Hematopoietic multipotent progenitor cell treated with erythropoietin and hydrocortisone succinate and interleukin-3 and kit ligand, for 4 days (in vitro differentiated cells): Measurements from ENCODE around the gene GABBR2.
"Not testable (repeated sequence)": the region's sequence is repeated elsewhere in the genome, so short reads cannot be mapped to it uniquely, and the experiment has no call there.

Source experiments
- DNase-seq: peaks from one replicate; pipeline ENCODE4 v3.0.0-alpha.2; 2015

Gene GABBR2

GRCh38 chr9:98536542-98537173, 172.1 kb downstream of the GABBR2 start:
- DNase-seq, result peak; percentile 69

- DNase-seq, result no peak
Measured at GRCh38 chr9:98533866-98534265, 174.9 kb downstream of the GABBR2 start.

GRCh38 chr9:98533132-98533531, 175.6 kb downstream of the GABBR2 start:
- no peak for DNase-seq

GRCh38 chr9:98532574-98532973, 176.2 kb downstream of the GABBR2 start:
- DNase-seq, result no peak

GRCh38 chr9:98532147-98532546, 176.6 kb downstream of the GABBR2 start:
- peak; percentile 13 for DNase-seq

GRCh38 chr9:98530806-98531386, 177.8 kb downstream of the GABBR2 start:
- DNase-seq, result no peak

GRCh38 chr9:98530275-98530674, 178.5 kb downstream of the GABBR2 start:
- no peak for DNase-seq

- no peak for DNase-seq
Measured at GRCh38 chr9:98529841-98530240, 178.9 kb downstream of the GABBR2 start.

- DNase-seq, result no peak
Measured at GRCh38 chr9:98523231-98523901, 185.4 kb downstream of the GABBR2 start.

GRCh38 chr9:98522487-98522886, 186.2 kb downstream of the GABBR2 start:
- DNase-seq, result no peak

- no peak for DNase-seq
Measured at GRCh38 chr9:98521141-98521540, 187.6 kb downstream of the GABBR2 start.

- DNase-seq, result no peak
Measured at GRCh38 chr9:98520221-98520960, 188.3 kb downstream of the GABBR2 start.

- no peak for DNase-seq
Measured at GRCh38 chr9:98519641-98520040, 189.1 kb downstream of the GABBR2 start.

GRCh38 chr9:98518556-98518955, 190.2 kb downstream of the GABBR2 start:
- no peak for DNase-seq

GRCh38 chr9:98517761-98518160, 191.0 kb downstream of the GABBR2 start:
- no peak for DNase-seq

GRCh38 chr9:98516897-98517503, 191.7 kb downstream of the GABBR2 start:
- no peak for DNase-seq

GRCh38 chr9:98516205-98516896, 192.4 kb downstream of the GABBR2 start:
- no peak for DNase-seq

- no peak for DNase-seq
Measured at GRCh38 chr9:98515506-98516204, 193.1 kb downstream of the GABBR2 start.

GRCh38 chr9:98514841-98515240, 193.9 kb downstream of the GABBR2 start:
- no peak for DNase-seq

GRCh38 chr9:98508217-98508919, 200.4 kb downstream of the GABBR2 start:
- DNase-seq, result not testable (repeated sequence)

- no peak for DNase-seq
Measured at GRCh38 chr9:98506422-98507054, 202.2 kb downstream of the GABBR2 start.
